GM10266 (cell line): ENCODE measurements around the gene C1QL4.
"Not testable (repeated sequence)": the region's sequence is repeated elsewhere in the genome, so short reads cannot be mapped to it uniquely, and the experiment has no call there.

Source experiments
- DNase-seq: peaks from one replicate; pipeline ENCODE4 v3.0.0; 2012; ENCODE audit errors: extremely low spot score
- TF ChIP-seq, protein P1 (sequence below): IDR thresholded peaks from 2 replicates; pipeline ENCODE4 v1.5.1; 2012; ENCODE audit warnings: mild to moderate bottlenecking, low read depth; ENCODE audit not compliant: control insufficient read depth, insufficient read depth; ENCODE audit errors: missing control alignments

The C1QL4 gene

GRCh38 chr12:49338830-49339463 lies 2.0 kb upstream of the C1QL4 start:
- TF ChIP-seq, protein P1, sequence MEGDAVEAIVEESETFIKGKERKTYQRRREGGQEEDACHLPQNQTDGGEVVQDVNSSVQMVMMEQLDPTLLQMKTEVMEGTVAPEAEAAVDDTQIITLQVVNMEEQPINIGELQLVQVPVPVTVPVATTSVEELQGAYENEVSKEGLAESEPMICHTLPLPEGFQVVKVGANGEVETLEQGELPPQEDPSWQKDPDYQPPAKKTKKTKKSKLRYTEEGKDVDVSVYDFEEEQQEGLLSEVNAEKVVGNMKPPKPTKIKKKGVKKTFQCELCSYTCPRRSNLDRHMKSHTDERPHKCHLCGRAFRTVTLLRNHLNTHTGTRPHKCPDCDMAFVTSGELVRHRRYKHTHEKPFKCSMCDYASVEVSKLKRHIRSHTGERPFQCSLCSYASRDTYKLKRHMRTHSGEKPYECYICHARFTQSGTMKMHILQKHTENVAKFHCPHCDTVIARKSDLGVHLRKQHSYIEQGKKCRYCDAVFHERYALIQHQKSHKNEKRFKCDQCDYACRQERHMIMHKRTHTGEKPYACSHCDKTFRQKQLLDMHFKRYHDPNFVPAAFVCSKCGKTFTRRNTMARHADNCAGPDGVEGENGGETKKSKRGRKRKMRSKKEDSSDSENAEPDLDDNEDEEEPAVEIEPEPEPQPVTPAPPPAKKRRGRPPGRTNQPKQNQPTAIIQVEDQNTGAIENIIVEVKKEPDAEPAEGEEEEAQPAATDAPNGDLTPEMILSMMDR = no peak
- DNase-seq = no peak

DNA sequence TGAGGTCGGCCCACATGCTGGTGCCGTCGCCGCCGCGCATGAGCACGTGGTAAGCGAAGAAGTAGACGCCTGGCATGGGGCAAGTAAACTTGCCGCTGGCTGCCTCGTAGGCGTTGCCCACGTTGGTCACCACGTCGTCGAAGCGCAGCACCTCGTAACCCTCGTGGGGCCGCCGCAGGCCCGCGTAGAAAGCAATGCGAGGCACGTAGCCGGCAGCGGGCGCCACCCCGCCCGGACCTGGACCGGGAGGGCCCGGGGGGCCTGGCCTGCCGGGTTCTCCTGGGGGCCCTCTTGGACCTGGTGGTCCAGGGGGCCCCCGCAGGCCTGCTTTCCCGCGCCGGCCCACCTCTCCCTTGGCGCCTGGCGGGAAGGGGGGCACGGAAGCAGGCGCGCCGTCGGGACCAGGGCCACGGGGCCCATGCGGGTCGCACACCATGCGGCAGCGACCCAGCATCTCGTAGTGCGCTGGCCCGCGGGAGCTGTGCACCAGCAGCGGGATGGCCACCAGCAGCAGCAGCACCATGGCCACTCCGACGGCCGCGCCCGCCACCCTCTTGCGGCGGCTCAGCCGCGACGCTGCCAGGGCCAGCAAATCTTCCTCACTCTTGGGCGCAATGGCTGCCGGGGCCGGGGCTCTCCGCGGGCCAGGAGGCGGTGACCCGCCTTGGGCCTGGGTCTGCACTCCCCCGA lies 888 bp downstream of the C1QL4 start:
- no peak for DNase-seq
- TF ChIP-seq, protein P1 = no peak

GRCh38 chr12:49335118-49335954 lies 1.7 kb downstream of the C1QL4 start:
- DNase-seq = no peak
- TF ChIP-seq, protein P1 = no peak

DNA sequence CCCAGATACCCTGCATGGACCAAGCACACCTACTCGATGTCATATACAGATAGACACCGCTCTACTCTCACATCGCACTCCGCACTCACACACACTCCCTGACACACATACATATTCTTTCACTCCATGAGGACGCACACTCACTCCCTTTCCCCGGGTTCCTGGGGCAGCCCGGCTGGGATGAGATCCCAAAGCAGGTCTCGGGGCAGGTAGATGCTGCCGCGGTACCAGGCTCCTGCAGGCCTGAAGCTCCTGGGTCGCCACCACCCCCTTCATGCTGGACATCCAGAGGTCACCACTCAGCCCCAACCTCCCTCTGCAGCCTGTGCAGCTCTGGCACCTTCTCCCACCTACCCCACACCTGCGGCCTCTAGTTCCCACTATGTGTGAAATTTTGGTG lies 2.3 kb downstream of the C1QL4 start:
- TF ChIP-seq, protein P1 = no peak
- DNase-seq = no peak

DNA sequence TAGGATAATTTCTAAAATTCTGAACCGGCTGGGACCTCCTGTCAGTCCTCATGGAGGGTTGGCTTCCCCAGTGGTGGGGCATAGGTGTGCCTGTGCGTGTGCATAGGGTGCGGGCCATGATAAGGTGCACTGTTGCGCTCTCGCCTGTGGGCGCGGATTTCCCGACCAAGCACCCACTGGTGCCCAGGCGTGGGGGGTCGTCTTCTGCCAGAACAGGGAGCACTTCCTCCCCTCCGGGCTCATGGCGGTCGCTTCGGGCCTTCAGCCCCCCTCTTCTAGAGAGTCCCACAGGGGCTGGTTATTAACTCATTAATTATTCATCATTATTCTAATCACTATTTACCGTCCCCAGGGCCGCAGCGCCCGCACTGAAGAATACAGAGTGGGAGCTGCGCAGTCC lies 2.8 kb downstream of the C1QL4 start:
- no peak for DNase-seq
- TF ChIP-seq, protein P1 = no peak

GRCh38 chr12:49333778-49334177 lies 3.2 kb downstream of the C1QL4 start:
- DNase-seq = not testable (repeated sequence)

DNA sequence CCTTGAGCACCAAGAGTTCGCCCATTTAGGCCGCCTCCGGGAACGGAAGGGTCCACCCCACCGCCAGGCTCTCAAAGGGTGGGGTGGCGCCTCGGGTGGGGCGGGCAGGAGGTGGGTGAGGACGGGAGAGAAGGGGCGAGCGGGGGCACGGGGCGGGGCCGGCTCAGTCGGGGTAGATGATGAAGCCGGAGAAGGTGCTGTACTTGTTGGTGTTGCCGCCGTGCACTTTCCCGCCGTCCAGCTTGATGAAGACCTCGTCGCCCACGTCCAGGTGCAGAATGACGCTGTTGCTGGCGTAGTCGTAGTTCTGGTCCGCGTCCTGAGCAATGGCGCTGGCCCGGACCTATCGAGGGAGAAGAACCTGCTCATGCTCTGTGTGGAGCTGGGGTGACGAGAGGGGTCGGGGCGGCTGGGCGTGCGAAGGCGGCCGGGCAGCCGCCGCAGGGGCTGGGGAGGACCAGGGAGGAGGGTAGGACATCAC lies 4.1 kb downstream of the C1QL4 start:
- DNase-seq = no peak
- TF ChIP-seq, protein P1 = no peak
